ENCODE results near the gene NR3C2. TPM values are rescaled to one million over a fixed set of nuclear protein-coding genes. Genes with fewer than 3 reads are reported as not detected.

NR3C2 gene
- polyA plus RNA-seq, 1 experiment, result 0.18 TPM

DNA sequence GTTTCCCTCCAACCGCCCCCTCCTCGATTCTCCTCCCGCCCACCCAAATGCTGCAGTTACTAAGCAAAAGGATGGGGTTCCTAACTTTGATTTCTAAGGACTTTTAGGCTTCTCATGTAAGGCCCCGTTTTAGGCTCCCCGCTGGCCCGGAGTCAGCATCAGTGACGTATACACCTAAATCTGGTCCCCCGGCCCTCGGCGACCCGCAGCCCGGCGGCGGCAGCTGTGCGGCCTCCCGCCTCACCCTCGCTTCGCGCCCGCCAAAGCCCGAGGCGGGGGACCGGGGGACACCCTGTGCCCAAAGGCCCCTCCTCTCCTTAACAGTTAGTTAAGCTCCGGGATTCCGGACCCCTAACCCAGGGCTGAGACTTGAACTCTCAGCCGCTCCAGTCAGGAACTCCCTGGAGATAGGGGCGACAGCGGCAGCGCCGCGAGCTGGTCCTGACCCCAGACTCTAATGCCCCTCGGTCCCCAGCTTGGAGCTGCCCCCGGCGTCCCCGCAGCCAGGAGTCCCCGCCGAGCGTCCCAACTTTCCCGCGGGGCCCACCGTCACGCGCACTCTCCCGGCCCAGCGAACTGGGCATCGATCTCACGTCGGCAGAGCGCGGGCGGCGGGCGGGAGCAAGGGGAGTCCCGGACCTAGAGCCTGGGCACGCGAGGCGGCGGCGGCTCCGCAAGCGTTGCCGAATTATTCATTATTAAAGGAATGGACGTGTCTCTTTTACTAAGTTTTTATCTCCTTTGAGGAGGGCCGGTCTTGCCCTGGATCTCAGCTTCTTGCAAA, 1.5 kb upstream of the NR3C2 start:
- CTCF ChIA-PET, result no interaction called here
- POLR2A ChIA-PET, result no interaction called here
- TF ChIP-seq, protein P1, sequence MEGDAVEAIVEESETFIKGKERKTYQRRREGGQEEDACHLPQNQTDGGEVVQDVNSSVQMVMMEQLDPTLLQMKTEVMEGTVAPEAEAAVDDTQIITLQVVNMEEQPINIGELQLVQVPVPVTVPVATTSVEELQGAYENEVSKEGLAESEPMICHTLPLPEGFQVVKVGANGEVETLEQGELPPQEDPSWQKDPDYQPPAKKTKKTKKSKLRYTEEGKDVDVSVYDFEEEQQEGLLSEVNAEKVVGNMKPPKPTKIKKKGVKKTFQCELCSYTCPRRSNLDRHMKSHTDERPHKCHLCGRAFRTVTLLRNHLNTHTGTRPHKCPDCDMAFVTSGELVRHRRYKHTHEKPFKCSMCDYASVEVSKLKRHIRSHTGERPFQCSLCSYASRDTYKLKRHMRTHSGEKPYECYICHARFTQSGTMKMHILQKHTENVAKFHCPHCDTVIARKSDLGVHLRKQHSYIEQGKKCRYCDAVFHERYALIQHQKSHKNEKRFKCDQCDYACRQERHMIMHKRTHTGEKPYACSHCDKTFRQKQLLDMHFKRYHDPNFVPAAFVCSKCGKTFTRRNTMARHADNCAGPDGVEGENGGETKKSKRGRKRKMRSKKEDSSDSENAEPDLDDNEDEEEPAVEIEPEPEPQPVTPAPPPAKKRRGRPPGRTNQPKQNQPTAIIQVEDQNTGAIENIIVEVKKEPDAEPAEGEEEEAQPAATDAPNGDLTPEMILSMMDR (IDR thresholded peaks at IDR 0.05; ENCODE audit: insufficient read depth, low read depth, low read length), result no peak
- DNase-seq (ENCODE audit: low read depth), result no peak
- Histone ChIP-seq H3K27me3 (ENCODE audit: control insufficient read depth, insufficient read depth, low read length) (peaks cover 23% of the 10 kb centered on the region), H3K36me3 (ENCODE audit: control insufficient read depth, insufficient read depth, low read length) (no peaks in the 10 kb centered on the region), H3K4me3 (ENCODE audit: low read depth, low read length) (peak overlapping the region; percentile 6; the same call in 1 of the 2 replicates)

DNA sequence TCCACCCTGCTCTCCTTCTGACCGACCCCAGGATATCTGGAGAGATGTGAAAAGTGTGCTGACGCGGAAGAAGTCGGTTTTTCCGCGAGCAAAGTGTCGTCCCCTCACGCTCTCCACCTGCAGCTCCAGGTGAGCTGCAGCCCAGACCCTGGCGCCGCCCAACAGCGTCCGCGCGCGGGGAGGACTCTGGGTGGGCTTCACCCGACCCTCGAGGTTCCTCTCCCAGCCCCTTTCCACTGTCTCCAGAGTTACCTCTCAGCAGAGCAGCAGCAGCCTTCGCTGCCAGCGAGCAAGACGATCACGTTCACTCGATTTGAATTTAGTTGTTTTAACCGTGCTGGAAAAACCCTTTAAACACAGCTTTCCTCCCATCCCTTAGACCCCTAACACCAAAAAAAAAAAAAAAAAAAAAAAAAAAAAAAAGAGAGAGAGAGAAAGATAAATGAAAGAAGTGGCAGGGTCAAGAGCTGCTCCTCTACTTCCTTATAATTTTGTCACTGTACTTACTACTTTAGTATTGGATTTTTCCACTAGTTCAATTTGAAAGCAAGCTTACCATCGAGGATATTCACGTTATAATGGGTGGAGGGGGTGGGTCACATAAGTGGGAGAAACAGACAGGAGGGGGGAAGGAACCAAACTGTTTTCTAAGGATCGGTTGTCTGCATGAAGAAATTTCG, 758 bp upstream of the NR3C2 start:
- Histone ChIP-seq H3K36me3 (ENCODE audit: control insufficient read depth, insufficient read depth, low read length) (no peaks in the 10 kb centered on the region), H3K27me3 (ENCODE audit: control insufficient read depth, insufficient read depth, low read length) (peaks cover 23% of the 10 kb centered on the region), H3K4me3 (ENCODE audit: low read depth, low read length) (peak overlapping the region; percentile 67)
- DNase-seq (ENCODE audit: low read depth), result no peak
- POLR2A ChIA-PET, result no interaction called here
- TF ChIP-seq, protein P1 (IDR thresholded peaks at IDR 0.05; ENCODE audit: insufficient read depth, low read depth, low read length), result no peak
- CTCF ChIA-PET, result no interaction called here

DNA sequence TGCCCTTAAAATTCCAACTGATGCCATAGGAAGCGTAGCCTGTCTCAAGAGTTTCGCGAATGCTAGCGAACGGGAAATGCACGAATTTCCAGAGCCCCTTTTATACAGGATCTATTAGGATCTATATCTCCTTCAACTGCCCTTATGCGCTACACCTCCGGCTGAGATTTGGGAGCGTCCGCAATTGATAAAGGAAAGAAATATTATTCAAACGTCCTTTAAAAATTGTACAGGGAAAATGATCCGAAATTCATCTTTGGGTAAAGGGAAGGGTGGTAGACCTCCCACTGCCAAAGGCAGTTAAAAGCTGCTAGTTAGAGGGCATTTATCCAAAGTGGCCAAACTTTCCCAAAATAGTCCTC, 609 bp downstream of the NR3C2 start:
- TF ChIP-seq, protein P1 (IDR thresholded peaks at IDR 0.05; ENCODE audit: insufficient read depth, low read depth, low read length), result no peak
- H3K27me3 ChIP-seq (ENCODE audit: control insufficient read depth, insufficient read depth, low read length), result peaks cover 22% of the 10 kb centered on the region
- DNase-seq (ENCODE audit: low read depth), result no peak
- H3K36me3 ChIP-seq (ENCODE audit: control insufficient read depth, insufficient read depth, low read length), result no peaks in the 10 kb centered on the region
- peak overlapping the region; percentile 67 for H3K4me3 ChIP-seq (ENCODE audit: low read depth, low read length)
- ChIA-PET CTCF (no interaction called here), POLR2A (no interaction called here)

DNA sequence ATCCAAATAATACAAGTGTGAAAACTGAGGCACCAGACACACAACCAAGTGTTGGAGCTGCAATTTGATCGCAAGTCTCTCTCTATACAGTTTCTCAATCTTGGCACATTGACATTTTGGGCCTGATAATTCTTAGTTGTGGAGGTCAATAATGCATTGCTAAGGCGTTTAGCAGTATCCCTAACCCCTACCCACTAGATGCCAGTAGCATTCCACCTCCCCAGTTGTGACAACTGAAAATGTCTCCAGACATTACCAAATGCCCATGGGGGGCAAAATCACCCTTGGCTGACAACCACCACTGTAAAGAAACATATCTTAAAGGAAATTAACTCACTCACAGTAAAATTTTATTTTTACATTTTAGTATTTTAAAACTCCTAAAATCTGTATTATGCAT, 4.2 kb downstream of the NR3C2 start:
- H3K36me3 ChIP-seq (ENCODE audit: control insufficient read depth, insufficient read depth, low read length), result no peaks in the 10 kb centered on the region
- DNase-seq (ENCODE audit: low read depth), result no peak
- TF ChIP-seq, protein P1 (IDR thresholded peaks at IDR 0.05; ENCODE audit: insufficient read depth, low read depth, low read length), result no peak
- H3K27me3 ChIP-seq (ENCODE audit: control insufficient read depth, insufficient read depth, low read length), result peaks cover 7% of the 10 kb centered on the region
- no peak overlapping the region for H3K4me3 ChIP-seq (ENCODE audit: low read depth, low read length)
- POLR2A ChIA-PET, result no interaction called here
- CTCF ChIA-PET, result no interaction called here

DNA sequence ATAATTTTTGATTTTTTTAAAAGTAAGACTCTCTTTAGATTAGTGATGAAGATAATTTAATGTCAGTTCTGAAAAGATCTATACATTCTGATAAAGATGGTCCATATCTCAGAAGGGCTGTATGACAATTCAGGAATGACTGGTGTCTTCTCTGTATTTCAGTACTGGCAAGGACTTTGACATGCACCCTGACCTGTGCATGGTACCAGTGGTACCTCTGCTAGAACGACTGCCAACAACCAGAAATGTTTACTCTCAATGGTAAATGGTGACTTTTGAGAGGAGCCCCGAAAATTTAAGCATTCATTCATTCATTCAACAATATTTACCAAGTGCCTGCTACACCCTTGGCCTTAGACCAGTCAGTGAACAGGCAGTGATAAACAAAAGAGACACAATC, 4.8 kb downstream of the NR3C2 start:
- TF ChIP-seq, protein P1 (IDR thresholded peaks at IDR 0.05; ENCODE audit: insufficient read depth, low read depth, low read length), result no peak
- Histone ChIP-seq H3K27me3 (ENCODE audit: control insufficient read depth, insufficient read depth, low read length) (peaks cover 7% of the 10 kb centered on the region), H3K36me3 (ENCODE audit: control insufficient read depth, insufficient read depth, low read length) (no peaks in the 10 kb centered on the region), H3K4me3 (ENCODE audit: low read depth, low read length) (no peak overlapping the region)
- ChIA-PET CTCF (no interaction called here), POLR2A (no interaction called here)
- DNase-seq (ENCODE audit: low read depth), result no peak
